H1 (cell line): ENCODE measurements around the gene SPINT1. TPM values are rescaled to one million over a fixed set of nuclear protein-coding genes. Genes with fewer than 3 reads are reported as not detected.

Source experiments
- CTCF ChIA-PET: fragments of 300-600 bp; sonication (Branson Sonifier 250); formaldehyde crosslinking; loops from one replicate; lab custom pipeline; 2021; ENCODE audit not compliant: partially characterized antibody; lab: Charles Lee
- POLR2A ChIA-PET: fragments of 300-600 bp; sonication (Branson Sonifier 250); formaldehyde crosslinking; loops from one replicate; lab custom pipeline; 2021; ENCODE audit warnings: inconsistent platforms; ENCODE audit not compliant: partially characterized antibody; lab: Charles Lee
- DNase-seq, 2 experiments: peaks; one replicate each; pipeline versions ENCODE4 v3.0.0 to v3.0.0-alpha.2; 2010 to 2022; ENCODE audit warnings: low spot score in 2 of 2, low read depth in 1 of 2, mixed read lengths in 1 of 2
- FAIRE-seq: peaks from 2 replicates; lab custom pipeline; 2011; peaks lifted over from hg19 to GRCh38; lab: Jason Lieb, UNC
- H2AFZ ChIP-seq: 2 replicates; pipeline ENCODE4 v1.8.1; 2012; ENCODE audit warnings: low read length, inconsistent platforms
- H2AK5ac ChIP-seq: 2 replicates; pipeline ENCODE4 v1.6.1; 2013; ENCODE audit warnings: low read depth, low read length
- H2BK120ac ChIP-seq: replicated peaks from 2 replicates; pipeline ENCODE3; 2013; ENCODE audit warnings: low read depth, low read length, inconsistent platforms
- H2BK12ac ChIP-seq: 2 replicates; pipeline ENCODE4 v1.6.1; 2013; ENCODE audit warnings: low read depth, low read length
- H2BK15ac ChIP-seq: 2 replicates; pipeline ENCODE4 v1.6.1; 2013; ENCODE audit warnings: low read length
- H2BK20ac ChIP-seq: 2 replicates; pipeline ENCODE4 v1.6.1; 2013; ENCODE audit warnings: low read length
- H2BK5ac ChIP-seq: 2 replicates; pipeline ENCODE4 v1.6.1; 2013; ENCODE audit warnings: low read depth, low read length
- H3K14ac ChIP-seq: 2 replicates; pipeline ENCODE4 v1.6.1; 2013; ENCODE audit warnings: inconsistent platforms; ENCODE audit not compliant: insufficient read length
- H3K18ac ChIP-seq: 2 replicates; pipeline ENCODE4 v1.6.1; 2013; ENCODE audit warnings: low read length; ENCODE audit errors: extremely low read depth
- H3K23ac ChIP-seq: 2 replicates; pipeline ENCODE4 v1.6.1; 2013; ENCODE audit warnings: inconsistent platforms; ENCODE audit not compliant: insufficient read length
- H3K23me2 ChIP-seq: 2 replicates; pipeline ENCODE4 v1.6.1; 2013; ENCODE audit warnings: low read depth, low read length
- H3K27ac ChIP-seq: 2 replicates; pipeline ENCODE4 v1.6.1; 2011; ENCODE audit warnings: low read depth, low read length, inconsistent platforms
- H3K27me3 ChIP-seq, 4 experiments: replicated peaks in 1 of 4; 1 replicate in 1 of 4; 2 replicates in 3 of 4; pipeline versions ENCODE4 v1.6.1 to v1.8.1; 2011 to 2013; ENCODE audit warnings: low read length in 3 of 4, mild to moderate bottlenecking in 3 of 4, inconsistent platforms in 2 of 4, mixed read lengths in 2 of 4, moderate library complexity in 1 of 4; ENCODE audit not compliant: control insufficient read depth in 3 of 4, insufficient read depth in 3 of 4; ENCODE audit errors: extremely low read depth in 1 of 4
- H3K36me3 ChIP-seq, 4 experiments: 2 replicates each; pipeline versions ENCODE4 v1.6.1 to v1.8.1; 2011 to 2013; ENCODE audit warnings: mild to moderate bottlenecking in 4 of 4, low read length in 3 of 4, moderate library complexity in 2 of 4, control low read depth in 1 of 4, inconsistent platforms in 1 of 4; ENCODE audit not compliant: insufficient read depth in 4 of 4, control insufficient read depth in 2 of 4
- H3K4ac ChIP-seq: replicated peaks from 2 replicates; pipeline ENCODE3; 2013; ENCODE audit warnings: low read length, low read depth, mixed read lengths, inconsistent platforms; ENCODE audit not compliant: insufficient read length
- H3K4me1 ChIP-seq, 4 experiments: replicated peaks in 1 of 4; 1 replicate in 1 of 4; 2 replicates in 3 of 4; pipeline versions ENCODE4 v1.6.1 to v1.8.1; 2011 to 2013; ENCODE audit warnings: low read length in 3 of 4, inconsistent platforms in 2 of 4, mixed read lengths in 1 of 4; ENCODE audit not compliant: insufficient read depth in 4 of 4, control insufficient read depth in 3 of 4
- H3K4me2 ChIP-seq, 2 experiments: 2 replicates each; pipeline versions ENCODE4 v1.6.1 to v1.8.1; 2011 to 2013; ENCODE audit warnings: low read depth in 2 of 2, low read length in 2 of 2, control low read depth in 1 of 2, inconsistent platforms in 1 of 2, mild to moderate bottlenecking in 1 of 2; ENCODE audit not compliant: insufficient read depth in 1 of 2
- H3K4me3 ChIP-seq, 4 experiments: fragments of 200-600, 300-600 bp in 1 of 4; sonication (generic), shearing (Covaris generic), sonication (Bioruptor Twin) in 1 of 4; 2 replicates each; pipeline versions ENCODE4 v1.5.1 to v1.8.1; 2011 to 2016; ENCODE audit warnings: low read length in 4 of 4, low read depth in 3 of 4, control low read depth in 2 of 4, inconsistent platforms in 2 of 4, mild to moderate bottlenecking in 2 of 4, mixed read lengths in 1 of 4, moderate library complexity in 1 of 4; ENCODE audit not compliant: insufficient read depth in 2 of 4; ENCODE audit errors: extremely low read depth in 1 of 4
- H3K56ac ChIP-seq: replicated peaks from 2 replicates; pipeline ENCODE3; 2013; ENCODE audit warnings: low read depth, mild to moderate bottlenecking, mixed read lengths, low read length, inconsistent platforms; ENCODE audit not compliant: insufficient read length
- H3K79me1 ChIP-seq: 2 replicates; pipeline ENCODE4 v1.6.1; 2013; ENCODE audit warnings: low read depth, low read length, control low read depth
- H3K79me2 ChIP-seq, 2 experiments: 2 replicates each; pipeline versions ENCODE4 v1.6.1 to v1.8.1; 2012 to 2013; ENCODE audit warnings: low read length in 2 of 2, mild to moderate bottlenecking in 2 of 2, inconsistent platforms in 1 of 2; ENCODE audit not compliant: insufficient read depth in 2 of 2, control insufficient read depth in 1 of 2
- H3K9ac ChIP-seq, 4 experiments: replicated peaks in 1 of 4; 1 replicate in 1 of 4; 2 replicates in 3 of 4; pipeline versions ENCODE4 v1.6.1 to v1.8.1; 2011 to 2013; ENCODE audit warnings: low read depth in 3 of 4, low read length in 3 of 4, control low read depth in 2 of 4, mild to moderate bottlenecking in 2 of 4, moderate library complexity in 2 of 4, inconsistent platforms in 1 of 4; ENCODE audit errors: extremely low read depth in 1 of 4
- H3K9me3 ChIP-seq, 2 experiments: 2 replicates each; pipeline versions ENCODE4 v1.6.1 to v1.8.1; 2012 to 2013; ENCODE audit warnings: mild to moderate bottlenecking in 2 of 2, moderate library complexity in 2 of 2, control low read depth in 1 of 2, inconsistent platforms in 1 of 2, low read depth in 1 of 2, low read length in 1 of 2, mixed read lengths in 1 of 2; ENCODE audit not compliant: insufficient read depth in 2 of 2
- H4K20me1 ChIP-seq, 2 experiments: replicated peaks in 1 of 2; 2 replicates each; pipeline versions ENCODE3 to v1.8.1; 2011 to 2013; ENCODE audit warnings: inconsistent platforms in 2 of 2, low read length in 2 of 2, mild to moderate bottlenecking in 1 of 2; ENCODE audit not compliant: insufficient read depth in 2 of 2, control insufficient read depth in 1 of 2
- H4K5ac ChIP-seq: 2 replicates; pipeline ENCODE4 v1.6.1; 2013; ENCODE audit warnings: low read length, low read depth, mixed read lengths, inconsistent platforms; ENCODE audit not compliant: insufficient read length
- H4K8ac ChIP-seq: 2 replicates; pipeline ENCODE4 v1.8.0; 2013; ENCODE audit warnings: mild to moderate bottlenecking, moderate library complexity, low read length, inconsistent platforms; ENCODE audit not compliant: insufficient read depth; ENCODE audit errors: extremely low read depth
- H4K91ac ChIP-seq: replicated peaks from 2 replicates; pipeline ENCODE3; 2013; ENCODE audit warnings: low read length, mixed read lengths, inconsistent platforms; ENCODE audit not compliant: insufficient read length
- BCL11A ChIP-seq, 2 experiments: IDR thresholded peaks; one replicate each; pipeline ENCODE4 v1.6.1; 2011; ENCODE audit warnings: low read depth in 2 of 2, low read length in 2 of 2, mild to moderate bottlenecking in 2 of 2
- NRF1 ChIP-seq: IDR thresholded peaks from 2 replicates; pipeline ENCODE4 v1.6.1; 2011; ENCODE audit warnings: mild to moderate bottlenecking, low read depth, low read length, improper control_type of control experiment
- RXRA ChIP-seq: IDR thresholded peaks from 2 replicates; pipeline ENCODE4 v1.6.1; 2011; ENCODE audit warnings: low read depth, mild to moderate bottlenecking, low read length, moderate library complexity; ENCODE audit not compliant: insufficient read depth
- SIX5 ChIP-seq: IDR thresholded peaks from 2 replicates; pipeline ENCODE4 v1.6.1; 2011; ENCODE audit warnings: mild to moderate bottlenecking, low read depth, low read length
- TCF12 ChIP-seq: IDR thresholded peaks from 2 replicates; pipeline ENCODE4 v1.6.1; 2011; ENCODE audit warnings: low read depth, mild to moderate bottlenecking, low read length
- WGBS, 2 experiments: shearing (Covaris generic) in 1 of 2; methylation state at CpG; one replicate each; pipeline versions ENCODE4 v1.1.6 to v1.1.7; 2013 to 2015; ENCODE audit warnings: low lambda C conversion rate in 2 of 2, mixed read lengths in 2 of 2, inconsistent platforms in 1 of 2, low coverage in 1 of 2, missing lambda C conversion rate in 1 of 2; ENCODE audit not compliant: insufficient replicate concordance in 2 of 2, insufficient coverage in 1 of 2, insufficient read length in 1 of 2; ENCODE audit errors: extremely low coverage in 1 of 2, missing lambda C conversion rate in 1 of 2; 5-methylcytosine and 5-hydroxymethylcytosine counted together
- polyA plus RNA-seq, 7 experiments: library from polyadenylated mRNA; depleted of rRNA in 3 of 7; stranded (reverse) in 5 of 7; unstranded in 2 of 7; fragments of >200 nt in 5 of 7; fragments of 200-250 nt in 2 of 7; gene quantifications; 1 replicate in 5 of 7; 2 replicates in 1 of 7; 4 replicates in 1 of 7; pipeline versions ENCODE4 v1.2.1 to v1.2.3, GENCODE V29; 2011 to 2013; ENCODE audit warnings: missing spikeins in 2 of 7, mixed read lengths in 2 of 7
- total RNA-seq: library from RNA; stranded (reverse); fragmentation: NEBNext Ultra II Directional; extraction: Animal tissue kit (Norgen Biotek cat#: 25700); gene quantifications from 2 replicates; pipeline ENCODE4 v1.2.1, GENCODE V29; 2021

SPINT1 gene
- total and polyA plus RNA-seq, 2 of the 8 experiments (the other 6 are each of a cell fraction or from before 2014, with no cell fraction given) = 117 to 155 TPM

GRCh38 chr15:40808861-40809450 is 34.9 kb upstream of the SPINT1 start:
- peaks cover 7% of the 10 kb centered on the region; the same call in 1 of the 2 replicates for H3K23me2 ChIP-seq
- no peaks in the 10 kb centered on the region for H3K79me1 ChIP-seq
- H3K36me3 ChIP-seq = peaks cover 0 to 2% (median 0%) of the 10 kb centered on the region in 4 experiments; a peak in 1 of 8 replicates
- H4K5ac ChIP-seq = no peak overlapping the region
- no peak overlapping the region for H3K4ac ChIP-seq
- H3K14ac ChIP-seq = no peak overlapping the region
- DNase-seq (no peak), FAIRE-seq (no peak)
- H3K56ac ChIP-seq = no peak overlapping the region
- H3K79me2 ChIP-seq = no peaks in the 10 kb centered on the region
- H3K4me3 ChIP-seq = no peak overlapping the region
- no peak overlapping the region for H2AFZ ChIP-seq
- no peak overlapping the region for H4K91ac ChIP-seq
- no peak overlapping the region for H2BK20ac ChIP-seq
- H3K4me2 ChIP-seq = no peak overlapping the region; a peak in 1 of 4 replicates
- H2BK5ac ChIP-seq = no peak overlapping the region
- H3K18ac ChIP-seq = no peak overlapping the region
- POLR2A ChIA-PET = no interaction called here
- no peaks in the 10 kb centered on the region for H4K20me1 ChIP-seq
- H2AK5ac ChIP-seq = no peak overlapping the region
- peaks cover 0 to 10% (median 5%) of the 10 kb centered on the region in 4 experiments; a peak in 5 of 7 replicates for H3K4me1 ChIP-seq
- H3K27me3 ChIP-seq = no peaks in the 10 kb centered on the region
- no peak overlapping the region for H2BK120ac ChIP-seq
- no peaks in the 10 kb centered on the region for H3K9me3 ChIP-seq
- H3K27ac ChIP-seq = no peak overlapping the region
- H3K9ac ChIP-seq = peak overlapping the region in 1 of 4 experiments; percentile 44; a peak in 1 of 7 replicates
- TF ChIP-seq BCL11A (IDR thresholded peaks at IDR 0.05; ENCODE audit: low read depth in 2 of 2, low read length in 2 of 2) = no peak
- TF ChIP-seq RXRA = no peak
- no peak for TF ChIP-seq TCF12
- TF ChIP-seq NRF1 = no peak
- TF ChIP-seq SIX5 = no peak
- CTCF ChIA-PET = interaction anchor here (0.6 to 1.4 kb wide), 3 partner anchors 36 to 74 kb away, joined by 3 to 4 read pairs (median 3); partner anchors contain the start of gene GCHFR
- H2BK12ac ChIP-seq = no peak overlapping the region
- WGBS, 2 experiments = 83% methylated on average over 7 of the region's 8 CpGs; no CpG with 5 or more reads in 1 of the 2 experiments
- H4K8ac ChIP-seq = no peak overlapping the region; the same call in 1 of the 2 replicates
- H3K23ac ChIP-seq = no peak overlapping the region
- no peak overlapping the region for H2BK15ac ChIP-seq
